SK-N-SH (cell line): ENCODE results near the gene FRMD1. TPM values are rescaled to one million over a fixed set of nuclear protein-coding genes. Genes with fewer than 3 reads are reported as not detected.

Experiments
- CTCF ChIA-PET: fragments of 300-600, 350-600 bp; formaldehyde crosslinking; extraction: SDS; loops from one replicate; lab custom pipeline; 2021; lab: Yijun Ruan, JAX
- POLR2A ChIA-PET: fragments of 350-600 bp; sonication (Branson Sonifier 250); formaldehyde crosslinking; extraction: SDS; loops from one replicate; lab custom pipeline; 2020; ENCODE audit warnings: antibody characterized with exemption, inconsistent platforms; lab: Yijun Ruan, JAX
- DNase-seq: peaks from one replicate; pipeline ENCODE4 v3.0.0; 2012
- H2AFZ ChIP-seq: fragments of 200-600 bp; sonication (generic); 2 replicates; pipeline ENCODE4 v1.8.1; 2016; ENCODE audit warnings: antibody characterized with exemption, mild to moderate bottlenecking, low read depth
- H3F3A ChIP-seq: fragments of 200-600 bp; sonication (generic); replicated peaks from 2 replicates; pipeline ENCODE3; 2016; ENCODE audit warnings: antibody characterized with exemption, mild to moderate bottlenecking; ENCODE audit not compliant: insufficient read depth
- H3K27ac ChIP-seq, 2 experiments: fragments of 200-500 bp in 1 of 2; fragments of 200-600 bp in 1 of 2; sonication (Bioruptor generic) in 1 of 2; sonication (generic), shearing (Covaris generic) in 1 of 2; 2 replicates each; pipeline versions ENCODE4 v1.5.1 to v1.6.1; 2014 to 2016; ENCODE audit warnings: low read depth in 2 of 2, inconsistent platforms in 1 of 2, low read length in 1 of 2, mild to moderate bottlenecking in 1 of 2, mixed read lengths in 1 of 2
- H3K27me3 ChIP-seq: fragments of 200-600 bp; sonication (generic), shearing (Covaris generic); 2 replicates; pipeline ENCODE4 v1.6.1; 2016; ENCODE audit warnings: mixed run types; ENCODE audit not compliant: insufficient read depth
- H3K36me3 ChIP-seq, 2 experiments: fragments of 200-500 bp in 1 of 2; fragments of 200-600 bp in 1 of 2; sonication (Bioruptor generic) in 1 of 2; sonication (generic) in 1 of 2; replicated peaks in 1 of 2; 2 replicates each; pipeline versions ENCODE3 to v1.5.1; 2014 to 2016; ENCODE audit warnings: low read length in 1 of 2, mild to moderate bottlenecking in 1 of 2; ENCODE audit not compliant: insufficient read depth in 2 of 2, control insufficient read depth in 1 of 2
- H3K4me1 ChIP-seq, 2 experiments: fragments of 200-500 bp in 1 of 2; fragments of 200-600 bp in 1 of 2; sonication (Bioruptor generic) in 1 of 2; sonication (generic), shearing (Covaris generic) in 1 of 2; 2 replicates each; pipeline versions ENCODE4 v1.5.1 to v1.6.1; 2014 to 2016; ENCODE audit warnings: low read depth in 1 of 2, low read length in 1 of 2, mixed run types in 1 of 2; ENCODE audit not compliant: insufficient read depth in 2 of 2, control insufficient read depth in 1 of 2
- H3K4me2 ChIP-seq: fragments of 200-600 bp; sonication (generic), shearing (Covaris generic); 2 replicates; pipeline ENCODE4 v1.6.1; 2017; ENCODE audit warnings: mixed run types
- H3K4me3 ChIP-seq, 2 experiments: fragments of 200-500 bp in 1 of 2; fragments of 200-600 bp in 1 of 2; sonication (Bioruptor generic) in 1 of 2; sonication (generic), shearing (Covaris generic) in 1 of 2; 2 replicates each; pipeline versions ENCODE4 v1.5.1 to v1.8.1; 2014 to 2016; ENCODE audit warnings: low read depth in 2 of 2, inconsistent platforms in 1 of 2, low read length in 1 of 2, mild to moderate bottlenecking in 1 of 2, mixed read lengths in 1 of 2, moderate library complexity in 1 of 2
- H3K79me2 ChIP-seq: fragments of 200-600 bp; sonication (generic); 2 replicates; pipeline ENCODE4 v1.8.1; 2017; ENCODE audit warnings: mild to moderate bottlenecking; ENCODE audit not compliant: insufficient read depth
- H3K9ac ChIP-seq: fragments of 200-600 bp; sonication (generic); 2 replicates; pipeline ENCODE4 v1.6.1; 2017; ENCODE audit warnings: mixed run types
- H3K9me2 ChIP-seq: fragments of 200-600 bp; sonication (generic); 2 replicates; pipeline ENCODE4 v1.6.1; 2017; ENCODE audit warnings: mixed run types
- H3K9me3 ChIP-seq: fragments of 200-600 bp; sonication (generic); 2 replicates; pipeline ENCODE4 v1.6.1; 2017; ENCODE audit warnings: mixed run types, mild to moderate bottlenecking, moderate library complexity
- H4K20me1 ChIP-seq: fragments of 200-600 bp; sonication (generic); 2 replicates; pipeline ENCODE4 v1.6.1; 2017; ENCODE audit warnings: mild to moderate bottlenecking, mixed run types; ENCODE audit not compliant: insufficient read depth
- EZH2phosphoT487 ChIP-seq: fragments of 200-600 bp; sonication (generic); IDR thresholded peaks from 2 replicates; pipeline ENCODE4 v1.6.1; 2017; ENCODE audit warnings: low read depth, mixed run types, mild to moderate bottlenecking, antibody characterized with exemption, moderate library complexity, borderline replicate concordance
- FOSL2 ChIP-seq: IDR thresholded peaks from 2 replicates; pipeline ENCODE4 v1.4.0; 2012; ENCODE audit warnings: low read depth, mild to moderate bottlenecking, moderate library complexity, borderline replicate concordance
- GATA2 ChIP-seq: sonication (generic); formaldehyde crosslinking; IDR thresholded peaks from 2 replicates; pipeline ENCODE4 v1.5.0; 2020; ENCODE audit warnings: mild to moderate bottlenecking, missing genetic modification reagents
- IRF3 ChIP-seq: fragments of 150-350 bp; IDR thresholded peaks from 2 replicates; pipeline ENCODE4 v1.6.1; 2016; ENCODE audit warnings: mild to moderate bottlenecking, low read depth, low read length
- MEF2A ChIP-seq: IDR thresholded peaks from 2 replicates; pipeline ENCODE4 v1.4.0; 2012; ENCODE audit warnings: low read depth, borderline replicate concordance
- NFIC ChIP-seq: IDR thresholded peaks from 2 replicates; pipeline ENCODE4 v1.4.0; 2012; ENCODE audit warnings: borderline replicate concordance
- USF2 ChIP-seq: fragments of 150-350 bp; IDR thresholded peaks from 2 replicates; pipeline ENCODE4 v1.6.1; 2017; ENCODE audit warnings: antibody characterized with exemption, low read length, low read depth, borderline replicate concordance
- ZBTB33 ChIP-seq: IDR thresholded peaks from 2 replicates; pipeline ENCODE4 v1.4.0; 2012; ENCODE audit warnings: low read depth, borderline replicate concordance
- WGBS: methylation state at CpG from one replicate; pipeline ENCODE4 v1.1.6; 2017; ENCODE audit warnings: low lambda C conversion rate; 5-methylcytosine and 5-hydroxymethylcytosine counted together
- polyA plus RNA-seq, 3 experiments: library from polyadenylated mRNA; depleted of rRNA; stranded (reverse); fragments of >200 nt; gene quantifications; 2 replicates each; pipeline ENCODE4 v1.2.3, GENCODE V29; 2012

FRMD1 gene
- polyA plus RNA-seq, 1 of the 3 experiments (the other 2 are of a cell fraction) = not detected

GRCh38 chr6:168052291-168052891 lies 26.6 kb downstream of the FRMD1 start:
- no peaks in the 10 kb centered on the region for H4K20me1 ChIP-seq
- no peak overlapping the region for H3K27ac ChIP-seq
- no peaks in the 10 kb centered on the region for H3F3A ChIP-seq
- CTCF ChIA-PET = interaction anchor here (1.2 kb wide), 1 partner anchor 56 kb away, joined by 3 read pairs; no protein-coding TSS in a partner anchor
- H3K4me1 ChIP-seq = peaks cover 0 to 8% of the 10 kb centered on the region in 2 experiments; a peak in 1 of 4 replicates
- H3K27me3 ChIP-seq = no peaks in the 10 kb centered on the region
- no peak for DNase-seq
- no peak for TF ChIP-seq USF2
- POLR2A ChIA-PET = no interaction called here
- no peak overlapping the region for H3K4me3 ChIP-seq
- no peaks in the 10 kb centered on the region for H3K9me2 ChIP-seq
- H3K4me2 ChIP-seq = no peak overlapping the region
- H3K36me3 ChIP-seq = no peaks in the 10 kb centered on the region
- H3K9ac ChIP-seq = no peak overlapping the region
- no peaks in the 10 kb centered on the region for H3K9me3 ChIP-seq
- H3K79me2 ChIP-seq = no peaks in the 10 kb centered on the region
- WGBS = 72% methylated on average over 21 of the region's 26 CpGs
- no peak overlapping the region for H2AFZ ChIP-seq

- H3K36me3 ChIP-seq = no peaks in the 10 kb centered on the region
- H3K27me3 ChIP-seq = no peaks in the 10 kb centered on the region
- H3K79me2 ChIP-seq = no peaks in the 10 kb centered on the region
- H3F3A ChIP-seq = no peaks in the 10 kb centered on the region
- 62% methylated on average over 4 of the region's 9 CpGs for WGBS
- TF ChIP-seq FOSL2 (no peak), IRF3 (no peak), ZBTB33 (no peak), GATA2 (no peak), EZH2phosphoT487 (no peak), MEF2A (no peak), NFIC (no peak)
- ChIA-PET CTCF (no interaction called here), POLR2A (no interaction called here)
- H4K20me1 ChIP-seq = no peaks in the 10 kb centered on the region
- no peak overlapping the region for H3K27ac ChIP-seq
- H2AFZ ChIP-seq = no peak overlapping the region
- no peaks in the 10 kb centered on the region for H3K9me2 ChIP-seq
- no peak overlapping the region for H3K9ac ChIP-seq
- peaks cover 0 to 8% of the 10 kb centered on the region in 2 experiments; a peak in 1 of 4 replicates for H3K4me1 ChIP-seq
- no peak overlapping the region for H3K4me3 ChIP-seq
- H3K9me3 ChIP-seq = no peaks in the 10 kb centered on the region
- H3K4me2 ChIP-seq = no peak overlapping the region
- DNase-seq = no peak
Measured at GRCh38 chr6:168051648-168052047, 27.4 kb downstream of the FRMD1 start.
